ENCODE measurements around the gene CMIP. TPM values are rescaled to one million over a fixed set of nuclear protein-coding genes. Genes with fewer than 3 reads are reported as not detected.

The CMIP gene
- total RNA-seq, 1 experiment from 2014 or later, result 48.2 TPM

DNA sequence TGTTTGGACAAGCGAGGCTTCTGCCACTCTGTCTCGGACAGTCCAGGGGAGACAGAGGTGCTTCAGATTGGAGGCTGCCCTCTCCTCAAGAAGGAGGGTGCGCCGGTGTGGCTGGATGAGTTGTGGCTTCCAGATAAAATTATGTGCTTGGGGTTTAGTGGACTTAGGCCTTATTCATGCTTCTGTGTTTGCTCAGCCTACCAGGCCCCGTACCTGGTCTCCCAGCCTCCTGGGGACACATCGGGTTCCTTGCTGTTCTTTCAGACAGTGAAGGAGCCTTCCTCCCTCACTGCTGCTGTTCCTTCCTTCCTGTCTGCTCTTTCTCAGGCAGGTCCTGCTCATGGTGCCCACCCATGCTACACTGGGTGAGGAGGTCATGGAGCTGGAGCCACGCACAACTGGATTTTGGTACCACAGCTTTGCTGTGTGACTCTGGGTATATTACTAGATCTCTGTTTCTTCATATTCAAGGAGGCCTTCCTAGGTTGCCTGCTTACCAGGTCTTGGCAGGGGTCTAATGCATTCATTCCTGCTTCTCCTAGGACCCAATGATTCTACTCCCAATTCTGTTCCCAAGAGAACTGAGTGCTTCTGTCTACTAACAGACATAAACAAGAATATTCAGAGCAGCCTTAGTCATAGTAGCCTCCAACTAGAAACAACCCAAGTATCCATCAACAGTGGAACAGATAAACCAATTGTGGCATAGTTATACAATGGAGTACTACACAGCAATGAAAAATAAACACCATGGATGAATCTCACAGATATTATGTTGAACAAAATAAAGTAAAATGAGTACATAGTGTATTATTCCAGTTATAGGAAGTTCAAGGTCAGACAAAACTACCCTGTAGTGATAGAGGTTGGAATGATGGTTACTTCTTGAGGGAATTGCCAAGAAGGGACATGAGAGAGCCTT, 121.7 kb downstream of the CMIP start:
- Mint-ChIP-seq H3K4me1 (peaks cover 32 to 33% of the 10 kb centered on the region in 2 experiments), H3K36me3 (ENCODE audit: insufficient read depth in 1 of 3, low read depth in 3 of 3) (no peaks in the 10 kb centered on the region), H3K27ac (peak overlapping the region in 2 of 3 experiments; percentile 40 to 61; a peak in 3 of 7 replicates), H3K4me3 (no peak overlapping the region), H3K27me3 (ENCODE audit: low read depth) (no peaks in the 10 kb centered on the region), H3K9me3 (no peaks in the 10 kb centered on the region)
- Histone ChIP-seq H3K9me3 (ENCODE audit: control insufficient read depth, low read depth, low read length) (no peaks in the 10 kb centered on the region), H2AK5ac (ENCODE audit: insufficient read length, low read length) (no peak overlapping the region), H3K27ac (ENCODE audit: insufficient read length, low read depth, low read length) (no peak overlapping the region), H3K4ac (ENCODE audit: low read depth, low read length) (no peak overlapping the region), H2BK5ac (ENCODE audit: insufficient read length, low read length) (no peak overlapping the region), H3K14ac (ENCODE audit: insufficient read depth, low read length) (no peak overlapping the region), H3K23me2 (ENCODE audit: insufficient read length, low read depth, low read length, poor library complexity, severe bottlenecking) (no peaks in the 10 kb centered on the region), H2BK15ac (ENCODE audit: low read depth, low read length) (no peak overlapping the region), H3K9ac (ENCODE audit: extremely low read depth, insufficient read length, low read length) (no peak overlapping the region), H4K8ac (replicated peaks; ENCODE audit: insufficient read length, low read depth, low read length) (no peak overlapping the region), H3K23ac (ENCODE audit: insufficient read length, low read depth, low read length) (no peak overlapping the region), H3T11ph (ENCODE audit: low read length) (no peak overlapping the region), H3K27me3 (ENCODE audit: insufficient read depth, low read length) (no peaks in the 10 kb centered on the region), H3K4me2 (ENCODE audit: insufficient read depth, insufficient read length, low read length) (no peak overlapping the region), H4K5ac (ENCODE audit: insufficient read length, low read depth, low read length) (no peak overlapping the region), H2BK12ac (ENCODE audit: insufficient read length, low read depth, low read length) (no peak overlapping the region), H3K79me1 (ENCODE audit: insufficient read depth, low read depth, low read length, poor library complexity, severe bottlenecking) (peaks cover 11% of the 10 kb centered on the region), H4K20me1 (ENCODE audit: control insufficient read depth, insufficient read depth, insufficient read length) (peaks cover 5% of the 10 kb centered on the region), H2BK120ac (ENCODE audit: low read depth, low read length, poor library complexity, severe bottlenecking) (no peak overlapping the region), H3K4me1 (ENCODE audit: insufficient read depth, low read length) (no peaks in the 10 kb centered on the region), H3K18ac (ENCODE audit: insufficient read length, low read depth, low read length) (no peak overlapping the region), H4K91ac (ENCODE audit: insufficient read length, low read depth, low read length) (no peak overlapping the region), H2AFZ (ENCODE audit: low read length) (no peak overlapping the region), H3K56ac (ENCODE audit: insufficient read length, low read depth, low read length) (no peak overlapping the region), H2BK20ac (ENCODE audit: low read depth, low read length, poor library complexity, severe bottlenecking) (no peak overlapping the region), H3K79me2 (ENCODE audit: insufficient read depth, low read length) (peaks cover 6% of the 10 kb centered on the region; the same call in 1 of the 2 replicates)
- no CpG with 5 or more reads among the region's 7 CpGs for WGBS (ENCODE audit: extremely low coverage, insufficient read length, low lambda C conversion rate)
- TF ChIP-seq, protein P1, sequence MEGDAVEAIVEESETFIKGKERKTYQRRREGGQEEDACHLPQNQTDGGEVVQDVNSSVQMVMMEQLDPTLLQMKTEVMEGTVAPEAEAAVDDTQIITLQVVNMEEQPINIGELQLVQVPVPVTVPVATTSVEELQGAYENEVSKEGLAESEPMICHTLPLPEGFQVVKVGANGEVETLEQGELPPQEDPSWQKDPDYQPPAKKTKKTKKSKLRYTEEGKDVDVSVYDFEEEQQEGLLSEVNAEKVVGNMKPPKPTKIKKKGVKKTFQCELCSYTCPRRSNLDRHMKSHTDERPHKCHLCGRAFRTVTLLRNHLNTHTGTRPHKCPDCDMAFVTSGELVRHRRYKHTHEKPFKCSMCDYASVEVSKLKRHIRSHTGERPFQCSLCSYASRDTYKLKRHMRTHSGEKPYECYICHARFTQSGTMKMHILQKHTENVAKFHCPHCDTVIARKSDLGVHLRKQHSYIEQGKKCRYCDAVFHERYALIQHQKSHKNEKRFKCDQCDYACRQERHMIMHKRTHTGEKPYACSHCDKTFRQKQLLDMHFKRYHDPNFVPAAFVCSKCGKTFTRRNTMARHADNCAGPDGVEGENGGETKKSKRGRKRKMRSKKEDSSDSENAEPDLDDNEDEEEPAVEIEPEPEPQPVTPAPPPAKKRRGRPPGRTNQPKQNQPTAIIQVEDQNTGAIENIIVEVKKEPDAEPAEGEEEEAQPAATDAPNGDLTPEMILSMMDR (conservative IDR thresholded peaks at IDR 0.05), result no peak
- DNase-seq, result no peak

All from H9 (cell line).